CD14-positive monocyte (primary cell): ENCODE data around the gene ZNF554. TPM values are rescaled to one million over a fixed set of nuclear protein-coding genes. Genes with fewer than 3 reads are reported as not detected.
A peak's percentile ranks its signal among the peaks of the same experiment; 100 is the strongest.

Experiments used
- DNase-seq, 3 donors: peaks; one replicate each; pipeline ENCODE4 v3.0.0-alpha.2; 2011 to 2022
- H2AFZ ChIP-seq: 2 replicates; pipeline ENCODE4 v1.6.0; 2012; ENCODE audit warnings: mild to moderate bottlenecking, low read depth, low read length, inconsistent platforms; ENCODE audit not compliant: insufficient read depth, poor library complexity, severe bottlenecking
- H3K27ac ChIP-seq, 2 donors: 1 replicate in 1 of 2; 2 replicates in 1 of 2; pipeline ENCODE4 v1.5.1; 2012 to 2013; ENCODE audit warnings: low read length in 2 of 2, control low read depth in 1 of 2, inconsistent platforms in 1 of 2, low read depth in 1 of 2, mild to moderate bottlenecking in 1 of 2
- H3K27me3 ChIP-seq, 2 donors: one replicate each; pipeline versions ENCODE4 v1.6.0 to v1.6.1; 2011 to 2013; ENCODE audit warnings: low read length in 2 of 2; ENCODE audit not compliant: control insufficient read depth in 2 of 2, insufficient read depth in 2 of 2
- H3K36me3 ChIP-seq, 2 donors: replicated peaks in 1 of 2; 1 replicate in 1 of 2; 2 replicates in 1 of 2; pipeline versions ENCODE4 v1.5.1 to v1.6.1; 2012 to 2013; ENCODE audit warnings: low read length in 2 of 2, control low read depth in 1 of 2, inconsistent platforms in 1 of 2, mild to moderate bottlenecking in 1 of 2; ENCODE audit not compliant: insufficient read depth in 2 of 2, control insufficient read depth in 1 of 2
- H3K4me1 ChIP-seq, 2 donors: 1 replicate in 1 of 2; 2 replicates in 1 of 2; pipeline versions ENCODE4 v1.5.1 to v1.6.1; 2012 to 2013; ENCODE audit warnings: low read length in 2 of 2, control low read depth in 1 of 2, inconsistent platforms in 1 of 2, mild to moderate bottlenecking in 1 of 2, moderate library complexity in 1 of 2; ENCODE audit not compliant: insufficient read depth in 2 of 2, control insufficient read depth in 1 of 2
- H3K4me2 ChIP-seq: replicated peaks from 2 replicates; pipeline ENCODE3; 2012; ENCODE audit warnings: low read length, moderate library complexity, mild to moderate bottlenecking; ENCODE audit not compliant: poor library complexity, severe bottlenecking; ENCODE audit errors: extremely low read depth
- H3K4me3 ChIP-seq, 3 experiments: fragments of 200-600 bp in 1 of 3; sonication (generic) in 1 of 3; replicated peaks in 1 of 3; 1 replicate in 2 of 3; 2 replicates in 1 of 3; pipeline ENCODE4 v1.5.1; 2011 to 2013; ENCODE audit warnings: low read length in 3 of 3, mild to moderate bottlenecking in 3 of 3, control low read depth in 2 of 3, low read depth in 2 of 3, inconsistent platforms in 1 of 3, moderate library complexity in 1 of 3
- H3K79me2 ChIP-seq: 2 replicates; pipeline ENCODE4 v1.6.0; 2012; ENCODE audit warnings: mild to moderate bottlenecking, control low read depth, inconsistent platforms, low read length, moderate library complexity; ENCODE audit not compliant: insufficient read depth
- H3K9ac ChIP-seq: 2 replicates; pipeline ENCODE4 v1.6.0; 2017; ENCODE audit warnings: low read length, mild to moderate bottlenecking; ENCODE audit not compliant: insufficient read depth, poor library complexity, severe bottlenecking
- H3K9me3 ChIP-seq, 2 donors: replicated peaks in 1 of 2; 1 replicate in 1 of 2; 2 replicates in 1 of 2; pipeline versions ENCODE4 v1.5.1 to v1.6.1; 2012 to 2013; ENCODE audit warnings: low read length in 2 of 2, control low read depth in 1 of 2; ENCODE audit not compliant: control insufficient read depth in 1 of 2, insufficient read depth in 1 of 2
- H4K20me1 ChIP-seq: 2 replicates; pipeline ENCODE4 v1.6.0; 2012; ENCODE audit warnings: mild to moderate bottlenecking, low read length, control low read depth, moderate library complexity; ENCODE audit not compliant: insufficient read depth
- H3K27ac Mint-ChIP-seq, 7 donors: one replicate each; pipeline ENCODE4 v1.8.0; 2020; ENCODE audit warnings: mild to moderate bottlenecking in 7 of 7, mixed read lengths in 7 of 7, moderate library complexity in 6 of 7, inconsistent platforms in 2 of 7
- H3K27me3 Mint-ChIP-seq, 3 donors: one replicate each; pipeline ENCODE4 v1.8.0; 2021 to 2022; ENCODE audit warnings: low read depth in 3 of 3, mild to moderate bottlenecking in 3 of 3, mixed read lengths in 3 of 3, moderate library complexity in 3 of 3, inconsistent platforms in 1 of 3
- H3K36me3 Mint-ChIP-seq, 2 donors: one replicate each; pipeline ENCODE4 v1.8.0; 2020; ENCODE audit warnings: mixed read lengths in 2 of 2, inconsistent platforms in 1 of 2, mild to moderate bottlenecking in 1 of 2
- H3K4me1 Mint-ChIP-seq: one replicate; pipeline ENCODE4 v1.8.0; 2020; ENCODE audit warnings: mild to moderate bottlenecking, mixed read lengths
- H3K4me3 Mint-ChIP-seq, 2 donors: one replicate each; pipeline ENCODE4 v1.8.0; 2020; ENCODE audit warnings: mild to moderate bottlenecking in 2 of 2, mixed read lengths in 2 of 2, moderate library complexity in 1 of 2
- H3K9me3 Mint-ChIP-seq, 7 donors: one replicate each; pipeline ENCODE4 v1.8.0; 2020 to 2022; ENCODE audit warnings: mixed read lengths in 7 of 7, mild to moderate bottlenecking in 6 of 7, moderate library complexity in 6 of 7, inconsistent platforms in 2 of 7
- CTCF ChIP-seq: fragments of 200-600 bp; IDR thresholded peaks from one replicate; pipeline ENCODE4 v1.8.0; 2022; ENCODE audit warnings: antibody characterized with exemption, mild to moderate bottlenecking
- WGBS: methylation state at CpG from one replicate; pipeline ENCODE4 v1.1.5; 2013; ENCODE audit warnings: missing lambda C conversion rate; ENCODE audit not compliant: insufficient coverage; 5-methylcytosine and 5-hydroxymethylcytosine counted together
- intact Hi-C, 2 donors: fragments of 100-400 bp; cut with micrococcal nuclease; formaldehyde crosslinking; loops; one replicate each; pipeline versions ENCODE4 v1.15.0 to v1.15.1; 2023
- polyA plus RNA-seq, 3 donors: library from polyadenylated mRNA; depleted of rRNA in 1 of 3; unstranded in 2 of 3; stranded (reverse) in 1 of 3; fragments of 300-500 nt in 2 of 3; fragments of >200 nt in 1 of 3; fragmentation: Illumina TruSeq in 2 of 3; gene quantifications; 1 replicate in 2 of 3; 2 replicates in 1 of 3; pipeline ENCODE4 v1.2.3, GENCODE V29; 2012 to 2021

ZNF554 gene
- polyA plus RNA-seq, 3 donors, result 0.79 to 1.7 (median 0.91) TPM

GRCh38 chr19:2809387-2810140, 10.1 kb upstream of the ZNF554 start:
- 96% methylated on average over 37 of the region's 37 CpGs for WGBS
- Mint-ChIP-seq H3K27me3 (peaks cover 0 to 2% (median 0%) of the 10 kb centered on the region in 3 donors), H3K27ac (no peak overlapping the region), H3K4me1 (no peaks in the 10 kb centered on the region), H3K9me3 (peaks cover 0 to 2% (median 0%) of the 10 kb centered on the region in 7 donors), H3K36me3 (peaks cover 25 to 57% of the 10 kb centered on the region in 2 donors), H3K4me3 (no peak overlapping the region)
- H4K20me1 ChIP-seq, result no peaks in the 10 kb centered on the region
- no peaks in the 10 kb centered on the region for H3K27me3 ChIP-seq
- H3K36me3 ChIP-seq, result peaks cover 29 to 37% of the 10 kb centered on the region in 2 donors
- no peak overlapping the region for H3K9ac ChIP-seq
- H3K79me2 ChIP-seq, result no peaks in the 10 kb centered on the region
- H3K9me3 ChIP-seq, result no peaks in the 10 kb centered on the region
- H3K4me1 ChIP-seq, result no peaks in the 10 kb centered on the region
- H3K4me3 ChIP-seq, result no peak overlapping the region
- no peak for TF ChIP-seq CTCF
- DNase-seq, result no peak
- H3K4me2 ChIP-seq, result no peak overlapping the region
- no peak overlapping the region for H3K27ac ChIP-seq
- no peak overlapping the region for H2AFZ ChIP-seq
- intact Hi-C loops, result loop anchor here in 1 of 2 donors (5.0 kb wide), 1 partner anchor 58 kb away; the partner anchor contains the start of gene ZNF556

- no peak for DNase-seq
- no peaks in the 10 kb centered on the region for H3K4me1 Mint-ChIP-seq
- peaks cover 0 to 2% (median 0%) of the 10 kb centered on the region in 3 donors for H3K27me3 Mint-ChIP-seq
- peaks cover 0 to 2% (median 0%) of the 10 kb centered on the region in 7 donors for H3K9me3 Mint-ChIP-seq
- peaks cover 24 to 28% of the 10 kb centered on the region in 2 donors for H3K36me3 ChIP-seq
- H3K4me3 ChIP-seq, result no peak overlapping the region
- no peaks in the 10 kb centered on the region for H3K9me3 ChIP-seq
- peaks cover 23 to 48% of the 10 kb centered on the region in 2 donors for H3K36me3 Mint-ChIP-seq
- H2AFZ ChIP-seq, result no peak overlapping the region
- no peak for TF ChIP-seq CTCF
- H4K20me1 ChIP-seq, result no peaks in the 10 kb centered on the region
- no peak overlapping the region for H3K27ac ChIP-seq
- WGBS, result 98% methylated on average over 45 of the region's 58 CpGs
- H3K79me2 ChIP-seq, result no peaks in the 10 kb centered on the region
- no peak overlapping the region for H3K4me3 Mint-ChIP-seq
- no peaks in the 10 kb centered on the region for H3K4me1 ChIP-seq
- H3K4me2 ChIP-seq, result no peak overlapping the region
- no peak overlapping the region for H3K9ac ChIP-seq
- intact Hi-C loops, result loop anchor here in 1 of 2 donors (5.0 kb wide), 1 partner anchor 57 kb away; the partner anchor contains the start of gene ZNF556
- peak overlapping the region in 1 of 7 donors; percentile 71 for H3K27ac Mint-ChIP-seq
- no peaks in the 10 kb centered on the region for H3K27me3 ChIP-seq
Observed at GRCh38 chr19:2810141-2811091, 9.3 kb upstream of the ZNF554 start.
